HG03460 (cell line): ENCODE measurements around the gene AP1M2.
"Not testable (repeated sequence)": the region's sequence is repeated elsewhere in the genome, so short reads cannot be mapped to it uniquely, and the experiment has no call there.

Source experiments
- ATAC-seq: cut with Tn5 transposase; IDR thresholded peaks from one replicate; pipeline ENCODE4 v1.9.1; 2021; ENCODE audit not compliant: unreplicated experiment

Gene AP1M2

GRCh38 chr19:10543059-10543419 is 44.1 kb downstream of the AP1M2 start:
- ATAC-seq = no peak

- not testable (repeated sequence) for ATAC-seq
Observed at GRCh38 chr19:10539016-10539415, 48.1 kb downstream of the AP1M2 start.

GRCh38 chr19:10538204-10538983 is 48.7 kb downstream of the AP1M2 start:
- no peak for ATAC-seq

- no peak for ATAC-seq
Observed at GRCh38 chr19:10537668-10538067, 49.4 kb downstream of the AP1M2 start.

- ATAC-seq = no peak
Observed at GRCh38 chr19:10535613-10536012, 51.5 kb downstream of the AP1M2 start.

- ATAC-seq = no peak
Observed at GRCh38 chr19:10533646-10534386, 53.3 kb downstream of the AP1M2 start.

GRCh38 chr19:10532457-10532856 is 54.7 kb downstream of the AP1M2 start:
- no peak for ATAC-seq

GRCh38 chr19:10526887-10527286 is 60.2 kb downstream of the AP1M2 start:
- not testable (repeated sequence) for ATAC-seq

GRCh38 chr19:10525636-10526035 is 61.5 kb downstream of the AP1M2 start:
- ATAC-seq = no peak

GRCh38 chr19:10523135-10523636 is 63.9 kb downstream of the AP1M2 start:
- ATAC-seq = no peak
